Measurements from ENCODE around the gene PLBD2. TPM values are rescaled to one million over a fixed set of nuclear protein-coding genes. Genes with fewer than 3 reads are reported as not detected.

The PLBD2 gene
- total RNA-seq, 1 experiment from 2014 or later = 6.8 TPM

GRCh38 chr12:113381220-113381619 is 22.8 kb downstream of the PLBD2 start:
- peaks cover 2% of the 10 kb centered on the region; the same call in 1 of the 2 replicates for H3K36me3 ChIP-seq
- DNase-seq = no peak
- no peak overlapping the region for H3K4me3 ChIP-seq
- H3K27me3 ChIP-seq = no peaks in the 10 kb centered on the region
- no peaks in the 10 kb centered on the region for H3K9me3 ChIP-seq

- no peaks in the 10 kb centered on the region; the same call in 1 of the 2 replicates for H3K36me3 ChIP-seq
- no peak for DNase-seq
- H3K4me3 ChIP-seq = no peak overlapping the region
- no peaks in the 10 kb centered on the region for H3K27me3 ChIP-seq
- H3K9me3 ChIP-seq = no peaks in the 10 kb centered on the region
These were observed 23.8 kb downstream of the PLBD2 start for GRCh38 chr12:113382206-113382605.

- H3K27me3 ChIP-seq = no peaks in the 10 kb centered on the region
- no peak for DNase-seq
These were observed 26.4 kb downstream of the PLBD2 start for GRCh38 chr12:113384778-113385177.

GRCh38 chr12:113385282-113385882 is 27.0 kb downstream of the PLBD2 start:
- no peaks in the 10 kb centered on the region; the same call in 1 of the 2 replicates for H3K36me3 ChIP-seq
- H3K4me3 ChIP-seq = no peak overlapping the region
- H3K9me3 ChIP-seq = no peaks in the 10 kb centered on the region
- no peaks in the 10 kb centered on the region for H3K27me3 ChIP-seq
- no peak for DNase-seq

More at GRCh38 chr12:113384778-113385177, 26.4 kb downstream of the PLBD2 start:
- Histone ChIP-seq H3K4me3 (no peak overlapping the region), H3K36me3 (no peaks in the 10 kb centered on the region; the same call in 1 of the 2 replicates), H3K9me3 (no peaks in the 10 kb centered on the region)

GRCh38 chr12:113386866-113387566 is 28.6 kb downstream of the PLBD2 start:
- Histone ChIP-seq H3K9me3 (no peaks in the 10 kb centered on the region), H3K27me3 (no peaks in the 10 kb centered on the region), H3K36me3 (no peaks in the 10 kb centered on the region; the same call in 1 of the 2 replicates), H3K4me3 (no peak overlapping the region)
- DNase-seq = no peak

GRCh38 chr12:113387631-113388030 is 29.2 kb downstream of the PLBD2 start:
- Histone ChIP-seq H3K9me3 (no peaks in the 10 kb centered on the region), H3K4me3 (no peak overlapping the region), H3K36me3 (no peaks in the 10 kb centered on the region; the same call in 1 of the 2 replicates), H3K27me3 (no peaks in the 10 kb centered on the region)
- DNase-seq = no peak

GRCh38 chr12:113388351-113388750 is 30.0 kb downstream of the PLBD2 start:
- Histone ChIP-seq H3K9me3 (no peaks in the 10 kb centered on the region), H3K27me3 (no peaks in the 10 kb centered on the region), H3K4me3 (no peak overlapping the region), H3K36me3 (no peaks in the 10 kb centered on the region; the same call in 1 of the 2 replicates)
- DNase-seq = no peak

- DNase-seq = no peak
- H3K4me3 ChIP-seq = no peak overlapping the region
These were observed 32.0 kb downstream of the PLBD2 start for GRCh38 chr12:113390064-113391043.

GRCh38 chr12:113391145-113391544 is 32.8 kb downstream of the PLBD2 start:
- Histone ChIP-seq H3K4me3 (no peak overlapping the region), H3K27me3 (no peaks in the 10 kb centered on the region), H3K9me3 (no peaks in the 10 kb centered on the region), H3K36me3 (no peaks in the 10 kb centered on the region)
- no peak for DNase-seq

More at GRCh38 chr12:113390064-113391043, 32.0 kb downstream of the PLBD2 start:
- Histone ChIP-seq H3K36me3 (no peaks in the 10 kb centered on the region), H3K27me3 (no peaks in the 10 kb centered on the region), H3K9me3 (no peaks in the 10 kb centered on the region)

GRCh38 chr12:113391650-113392337 is 33.4 kb downstream of the PLBD2 start:
- Histone ChIP-seq H3K36me3 (no peaks in the 10 kb centered on the region), H3K9me3 (no peaks in the 10 kb centered on the region), H3K4me3 (no peak overlapping the region), H3K27me3 (no peaks in the 10 kb centered on the region)
- no peak for DNase-seq

- Histone ChIP-seq H3K27me3 (no peaks in the 10 kb centered on the region), H3K36me3 (no peaks in the 10 kb centered on the region), H3K9me3 (no peaks in the 10 kb centered on the region), H3K4me3 (no peak overlapping the region)
- no peak for DNase-seq
These were observed 34.1 kb downstream of the PLBD2 start for GRCh38 chr12:113392520-113392919.

GRCh38 chr12:113392988-113393579 is 34.7 kb downstream of the PLBD2 start:
- H3K27me3 ChIP-seq = no peaks in the 10 kb centered on the region
- peak; percentile 18 for DNase-seq
- H3K9me3 ChIP-seq = no peaks in the 10 kb centered on the region
- no peaks in the 10 kb centered on the region for H3K36me3 ChIP-seq
- no peak overlapping the region for H3K4me3 ChIP-seq

- no peaks in the 10 kb centered on the region for H3K27me3 ChIP-seq
- H3K9me3 ChIP-seq = no peaks in the 10 kb centered on the region
- DNase-seq = no peak
- H3K36me3 ChIP-seq = no peaks in the 10 kb centered on the region
- H3K4me3 ChIP-seq = no peak overlapping the region
These were observed 35.4 kb downstream of the PLBD2 start for GRCh38 chr12:113393749-113394148.

- H3K9me3 ChIP-seq = no peaks in the 10 kb centered on the region
- H3K4me3 ChIP-seq = no peak overlapping the region
- no peaks in the 10 kb centered on the region for H3K27me3 ChIP-seq
- no peaks in the 10 kb centered on the region for H3K36me3 ChIP-seq
- no peak for DNase-seq
These were observed 36.7 kb downstream of the PLBD2 start for GRCh38 chr12:113395119-113395518.

GRCh38 chr12:113396200-113396599 is 37.8 kb downstream of the PLBD2 start:
- Histone ChIP-seq H3K27me3 (no peaks in the 10 kb centered on the region), H3K4me3 (no peak overlapping the region)

More at GRCh38 chr12:113396200-113396599, 37.8 kb downstream of the PLBD2 start:
- H3K36me3 ChIP-seq = no peaks in the 10 kb centered on the region
- H3K9me3 ChIP-seq = no peaks in the 10 kb centered on the region
- DNase-seq = no peak

All from MG63 (cell line).